ENCODE data around the gene EXOC6B. TPM values are rescaled to one million over a fixed set of nuclear protein-coding genes. Genes with fewer than 3 reads are reported as not detected.
"Not testable (repeated sequence)": the region's sequence is repeated elsewhere in the genome, so short reads cannot be mapped to it uniquely, and the experiment has no call there.

Gene EXOC6B
- total RNA-seq, 1 donor from 2014 or later, result 33.0 TPM

DNA sequence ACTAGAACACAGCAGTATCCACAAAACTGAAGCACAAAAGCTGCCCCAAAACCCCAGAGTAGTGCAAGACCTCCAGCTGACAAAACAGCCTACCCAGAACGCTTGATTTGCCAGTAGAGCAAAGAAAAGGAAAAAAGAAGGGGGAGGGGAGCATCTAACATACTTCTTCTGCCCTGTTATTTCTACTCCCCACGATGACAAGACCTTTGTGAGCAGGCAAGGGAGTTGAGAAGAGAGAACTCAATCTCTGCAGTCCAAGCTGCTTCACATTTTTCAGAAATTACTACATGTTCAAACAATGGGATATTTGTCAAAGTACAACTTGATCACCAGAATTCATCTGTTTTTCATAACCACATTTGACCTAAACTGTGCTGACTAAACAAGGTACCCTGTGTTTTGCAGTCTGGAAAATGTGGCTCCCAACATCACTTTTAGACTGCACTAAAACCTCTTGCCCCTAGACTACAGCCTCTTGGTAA, 286.7 kb downstream of the EXOC6B start:
- Histone ChIP-seq H3K4me1 (peaks cover 4% of the 10 kb centered on the region), H3K27me3 (ENCODE audit: low read depth) (no peaks in the 10 kb centered on the region), H3K36me3 (no peaks in the 10 kb centered on the region), H3K4me3 (no peak overlapping the region), H3K27ac (no peak overlapping the region), H3K9me3 (no peaks in the 10 kb centered on the region)
- DNase-seq (no peak), ATAC-seq (no peak)
- TF ChIP-seq, protein P1, sequence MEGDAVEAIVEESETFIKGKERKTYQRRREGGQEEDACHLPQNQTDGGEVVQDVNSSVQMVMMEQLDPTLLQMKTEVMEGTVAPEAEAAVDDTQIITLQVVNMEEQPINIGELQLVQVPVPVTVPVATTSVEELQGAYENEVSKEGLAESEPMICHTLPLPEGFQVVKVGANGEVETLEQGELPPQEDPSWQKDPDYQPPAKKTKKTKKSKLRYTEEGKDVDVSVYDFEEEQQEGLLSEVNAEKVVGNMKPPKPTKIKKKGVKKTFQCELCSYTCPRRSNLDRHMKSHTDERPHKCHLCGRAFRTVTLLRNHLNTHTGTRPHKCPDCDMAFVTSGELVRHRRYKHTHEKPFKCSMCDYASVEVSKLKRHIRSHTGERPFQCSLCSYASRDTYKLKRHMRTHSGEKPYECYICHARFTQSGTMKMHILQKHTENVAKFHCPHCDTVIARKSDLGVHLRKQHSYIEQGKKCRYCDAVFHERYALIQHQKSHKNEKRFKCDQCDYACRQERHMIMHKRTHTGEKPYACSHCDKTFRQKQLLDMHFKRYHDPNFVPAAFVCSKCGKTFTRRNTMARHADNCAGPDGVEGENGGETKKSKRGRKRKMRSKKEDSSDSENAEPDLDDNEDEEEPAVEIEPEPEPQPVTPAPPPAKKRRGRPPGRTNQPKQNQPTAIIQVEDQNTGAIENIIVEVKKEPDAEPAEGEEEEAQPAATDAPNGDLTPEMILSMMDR (IDR thresholded peaks at IDR 0.05), result no peak
- intact Hi-C loops (cut with DNase I), result no loop called here

DNA sequence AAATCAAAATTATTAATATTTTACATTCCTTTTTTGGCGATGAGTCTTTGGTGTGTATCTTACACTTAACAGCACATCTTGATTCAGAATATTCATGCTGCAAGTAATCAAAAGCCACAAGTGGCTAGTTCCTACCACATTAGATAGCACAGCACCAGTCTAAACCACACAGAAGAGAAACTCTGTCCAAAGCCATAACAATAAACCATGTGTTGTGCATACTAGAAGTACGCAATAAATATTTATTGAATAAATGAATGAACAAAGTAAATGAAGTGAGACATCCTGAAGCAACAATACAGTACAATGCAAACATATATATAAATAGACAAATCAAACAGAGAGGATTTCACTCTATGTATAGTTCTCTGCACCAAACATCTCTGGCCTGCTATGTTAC, 287.3 kb downstream of the EXOC6B start:
- TF ChIP-seq, protein P1 (IDR thresholded peaks at IDR 0.05), result no peak
- Histone ChIP-seq H3K4me1 (peaks cover 1% of the 10 kb centered on the region), H3K27ac (no peak overlapping the region), H3K36me3 (no peaks in the 10 kb centered on the region), H3K4me3 (no peak overlapping the region), H3K27me3 (ENCODE audit: low read depth) (no peaks in the 10 kb centered on the region), H3K9me3 (no peaks in the 10 kb centered on the region)
- DNase-seq (no peak), ATAC-seq (no peak)
- intact Hi-C loops (cut with DNase I), result no loop called here

DNA sequence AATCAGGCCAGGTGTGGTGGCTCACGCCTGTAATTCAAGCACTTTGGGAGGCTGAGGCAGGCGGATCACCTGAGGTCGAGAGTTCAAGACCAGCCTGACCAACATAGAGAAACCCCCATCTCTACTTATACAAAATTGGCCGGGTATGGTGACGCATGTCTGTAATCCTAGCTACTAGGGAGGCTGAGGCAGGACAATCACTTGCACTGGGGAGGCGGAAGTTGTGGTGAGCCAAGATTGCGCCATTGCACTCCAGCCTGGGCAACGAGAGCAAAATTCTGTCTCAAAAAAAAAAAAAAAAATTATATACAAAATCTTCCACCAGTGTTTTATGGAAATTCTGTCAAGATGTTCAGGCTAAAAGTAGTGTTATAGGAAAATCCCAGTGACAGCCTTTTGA, 290.2 kb downstream of the EXOC6B start:
- intact Hi-C loops (cut with DNase I); H3K9me3 ChIP-seq; H3K36me3 ChIP-seq; H3K4me1 ChIP-seq; H3K4me3 ChIP-seq; ATAC-seq; DNase-seq; H3K27ac ChIP-seq; H3K27me3 ChIP-seq (ENCODE audit: low read depth): not testable (repeated sequence)

DNA sequence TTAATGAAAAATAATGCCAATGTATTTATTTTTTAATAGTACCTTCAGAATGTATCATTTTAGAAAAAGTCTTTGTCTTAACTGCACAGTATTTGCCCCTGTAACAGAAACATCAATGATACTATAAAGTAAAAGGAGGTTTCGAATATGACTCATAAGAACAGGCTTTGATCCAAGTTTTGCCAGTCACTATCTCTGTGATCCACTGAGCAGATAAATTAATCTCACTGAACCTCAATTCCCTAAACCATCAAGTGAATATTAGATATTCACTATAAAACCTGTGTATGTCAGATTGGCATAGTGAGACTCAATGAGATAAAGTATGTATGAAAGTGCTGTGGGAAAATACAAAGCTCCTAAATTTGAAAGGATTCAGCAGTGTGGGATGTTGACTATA, 292.1 kb downstream of the EXOC6B start:
- no peaks in the 10 kb centered on the region for H3K36me3 ChIP-seq
- no peaks in the 10 kb centered on the region for H3K9me3 ChIP-seq
- H3K27ac ChIP-seq, result no peak overlapping the region
- ATAC-seq (no peak), DNase-seq (no peak)
- intact Hi-C loops (cut with DNase I), result no loop called here
- H3K4me3 ChIP-seq, result no peak overlapping the region
- no peaks in the 10 kb centered on the region for H3K27me3 ChIP-seq (ENCODE audit: low read depth)
- H3K4me1 ChIP-seq, result no peaks in the 10 kb centered on the region
- TF ChIP-seq, protein P1 (IDR thresholded peaks at IDR 0.05), result no peak

DNA sequence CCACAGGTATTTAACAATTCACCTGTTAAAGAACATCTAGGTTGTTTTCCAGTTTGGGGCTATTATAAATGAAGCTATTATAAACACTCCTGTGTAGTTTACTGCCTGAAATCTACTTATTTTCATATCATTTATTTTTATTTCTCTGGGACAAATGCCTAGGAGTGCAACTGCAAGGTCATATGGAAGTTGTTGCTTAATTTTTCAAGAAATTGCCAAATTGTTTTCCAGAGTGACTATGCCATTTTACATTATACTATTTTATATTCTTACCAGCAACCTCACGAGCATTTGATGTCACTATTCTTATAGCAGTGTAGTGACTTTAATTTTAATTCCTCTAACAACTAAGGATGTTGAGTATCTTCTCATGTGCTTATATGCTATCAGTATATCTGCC, 298.4 kb downstream of the EXOC6B start:
- Histone ChIP-seq H3K36me3 (no peaks in the 10 kb centered on the region), H3K4me1 (no peaks in the 10 kb centered on the region), H3K27me3 (ENCODE audit: low read depth) (no peaks in the 10 kb centered on the region), H3K9me3 (no peaks in the 10 kb centered on the region), H3K27ac (no peak overlapping the region), H3K4me3 (no peak overlapping the region)
- intact Hi-C loops (cut with DNase I), result no loop called here
- ATAC-seq, result no peak
- TF ChIP-seq, protein P1 (IDR thresholded peaks at IDR 0.05), result no peak
- DNase-seq, result no peak

DNA sequence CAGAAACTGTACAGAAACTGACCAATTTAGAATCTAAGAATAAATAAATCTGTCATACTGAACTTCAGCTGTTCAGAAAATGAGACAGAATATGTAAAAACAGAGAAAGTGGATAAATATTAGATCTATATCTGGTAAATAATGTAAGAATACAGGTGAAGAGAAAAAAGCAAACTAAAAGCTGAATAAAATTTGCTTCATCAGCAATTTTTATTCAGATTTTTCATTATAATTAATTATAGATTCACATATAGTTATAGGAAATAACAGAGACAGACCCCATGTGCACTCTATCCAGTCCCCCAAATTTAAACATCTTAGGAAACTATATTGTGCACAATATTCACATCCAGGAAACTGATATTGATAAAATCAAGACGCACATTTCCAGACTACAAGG, 299.2 kb downstream of the EXOC6B start:
- Histone ChIP-seq H3K36me3 (no peaks in the 10 kb centered on the region), H3K27me3 (ENCODE audit: low read depth) (no peaks in the 10 kb centered on the region), H3K4me3 (no peak overlapping the region), H3K9me3 (no peaks in the 10 kb centered on the region), H3K27ac (no peak overlapping the region), H3K4me1 (no peaks in the 10 kb centered on the region)
- intact Hi-C loops (cut with DNase I), result no loop called here
- ATAC-seq (no peak), DNase-seq (no peak)
- TF ChIP-seq, protein P1 (IDR thresholded peaks at IDR 0.05), result no peak

Measured in lower lobe of right lung (tissue), 2 donors.